HG02840 (cell line): ENCODE measurements around the gene TREML4.
"Not testable (repeated sequence)": the region's sequence is repeated elsewhere in the genome, so short reads cannot be mapped to it uniquely, and the experiment has no call there.

Experiments
- ATAC-seq: cut with Tn5 transposase; IDR thresholded peaks from one replicate; pipeline ENCODE4 v1.9.1; 2021; ENCODE audit warnings: mild to moderate bottlenecking, moderate library complexity, moderate number of reproducible peaks; ENCODE audit not compliant: unreplicated experiment, low FRiP score

TREML4 gene

DNA sequence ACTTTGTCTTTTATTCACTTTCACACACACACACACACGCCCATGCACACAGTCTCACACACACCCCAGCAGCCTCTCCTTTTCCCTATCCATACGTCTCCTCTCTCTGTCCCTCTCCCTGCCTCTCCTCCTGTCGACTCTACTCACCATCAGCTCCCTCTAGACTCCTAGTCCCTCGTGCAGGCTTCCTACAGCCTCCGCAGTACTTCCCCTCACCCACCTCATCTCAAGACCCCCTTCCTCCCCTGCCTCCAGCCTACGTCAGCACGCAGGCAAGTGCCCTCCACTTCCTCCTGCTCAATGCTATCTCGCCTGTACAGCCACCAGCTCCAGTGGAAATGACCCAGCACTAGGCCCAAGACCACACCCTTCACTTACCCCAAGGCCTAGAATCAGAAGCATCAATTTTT, 26.4 kb upstream of the TREML4 start:
- no peak for ATAC-seq

- ATAC-seq: no peak
Observed at GRCh38 chr6:41204156-41204555, 24.0 kb upstream of the TREML4 start.

GRCh38 chr6:41208439-41209106, 19.6 kb upstream of the TREML4 start:
- no peak for ATAC-seq

DNA sequence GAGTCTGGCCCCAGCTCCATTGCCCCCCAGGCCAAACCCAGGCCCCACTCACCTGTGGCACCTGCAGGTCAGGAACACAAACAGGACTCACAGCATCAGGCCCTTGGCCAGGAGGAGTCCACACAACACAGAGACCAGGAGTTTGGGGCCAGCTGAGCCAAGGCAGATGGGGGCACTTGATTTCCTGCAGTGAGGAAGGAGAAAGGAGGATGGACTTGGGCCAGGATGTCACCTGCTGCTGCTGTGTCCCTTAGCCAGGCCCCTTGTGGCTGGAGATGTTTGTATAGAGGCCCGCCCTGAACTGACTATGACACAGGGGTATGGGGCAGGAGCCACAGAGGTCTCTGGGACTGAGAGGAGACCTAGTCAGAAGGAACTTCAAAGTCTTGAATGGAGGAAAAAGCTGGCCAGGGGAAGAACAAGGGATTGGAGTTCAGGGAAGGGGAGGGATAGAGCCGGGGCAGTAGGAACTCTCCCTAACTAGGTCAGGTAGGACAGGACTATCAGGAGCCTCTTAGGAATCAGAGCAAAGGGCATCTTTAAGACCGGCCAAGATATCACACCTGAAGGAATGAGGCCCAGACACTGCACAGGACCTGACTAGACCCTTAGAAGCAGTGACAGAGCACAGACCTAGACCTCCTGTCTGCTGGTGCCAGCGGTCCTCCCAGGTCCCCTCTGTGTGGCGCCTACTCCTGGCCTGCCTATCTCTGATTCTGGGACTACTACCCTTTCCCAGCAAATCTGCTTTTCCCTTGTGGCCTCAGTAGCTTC, 18.4 kb upstream of the TREML4 start:
- no peak for ATAC-seq

- no peak for ATAC-seq
Observed at GRCh38 chr6:41214559-41215238, 13.4 kb upstream of the TREML4 start.

DNA sequence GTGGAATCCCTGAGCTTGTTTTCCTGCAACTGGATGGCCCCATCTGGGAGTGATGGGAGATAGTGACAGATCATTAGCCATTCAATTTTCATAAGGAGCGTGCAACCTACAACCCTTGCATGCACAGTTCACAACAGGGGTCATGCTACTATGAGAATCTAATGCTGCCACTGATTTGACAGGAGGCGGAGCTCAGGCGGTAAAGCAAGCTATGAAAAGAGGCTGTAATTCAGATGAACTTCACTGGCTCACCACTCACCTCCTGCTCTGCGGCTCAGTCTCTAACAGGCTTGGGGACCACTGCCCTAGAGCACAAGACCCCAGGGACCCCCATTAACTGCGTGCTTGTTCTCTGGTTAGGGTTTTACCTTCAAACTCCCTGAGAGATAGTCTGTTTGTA, 12.4 kb upstream of the TREML4 start:
- no peak for ATAC-seq

DNA sequence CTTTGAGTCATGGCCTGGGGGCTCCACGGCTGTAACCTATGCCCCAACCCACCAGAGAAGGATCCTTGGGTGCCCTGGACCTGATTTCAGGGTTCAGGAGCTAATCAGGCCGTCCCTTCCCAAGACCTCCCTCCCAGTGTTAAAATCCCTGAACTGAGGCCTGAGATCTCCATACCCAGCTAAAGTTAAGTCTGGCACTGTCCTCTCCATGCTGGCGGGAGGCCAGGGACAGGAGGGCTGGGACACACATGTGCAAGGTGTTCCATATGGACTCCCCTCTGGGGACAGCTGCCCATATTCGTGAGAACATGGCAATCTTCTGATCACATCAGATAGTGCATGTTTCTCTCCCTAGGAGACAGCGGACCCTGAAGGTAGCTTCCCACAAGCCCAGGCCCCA, 11.5 kb upstream of the TREML4 start:
- ATAC-seq: no peak

DNA sequence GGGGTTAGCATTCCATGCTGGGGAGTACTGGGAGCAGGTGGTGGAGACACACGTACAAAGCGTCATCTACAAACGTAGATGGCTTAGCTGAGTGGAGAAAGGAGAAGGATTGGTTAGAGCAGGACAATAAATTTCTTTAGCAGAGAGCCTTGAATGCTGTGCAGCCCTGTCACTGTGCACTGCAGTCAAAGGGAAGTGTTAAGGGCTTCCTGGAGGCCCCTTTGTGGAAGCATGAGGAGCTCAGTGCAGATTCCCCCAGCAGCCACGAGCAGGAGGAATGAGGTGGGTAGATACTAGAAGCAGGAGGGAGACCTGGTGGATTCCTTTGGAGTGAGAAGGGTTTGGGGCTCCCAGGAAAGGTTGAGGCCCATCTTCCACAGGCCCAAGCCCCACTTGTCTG, 6.1 kb upstream of the TREML4 start:
- no peak for ATAC-seq

DNA sequence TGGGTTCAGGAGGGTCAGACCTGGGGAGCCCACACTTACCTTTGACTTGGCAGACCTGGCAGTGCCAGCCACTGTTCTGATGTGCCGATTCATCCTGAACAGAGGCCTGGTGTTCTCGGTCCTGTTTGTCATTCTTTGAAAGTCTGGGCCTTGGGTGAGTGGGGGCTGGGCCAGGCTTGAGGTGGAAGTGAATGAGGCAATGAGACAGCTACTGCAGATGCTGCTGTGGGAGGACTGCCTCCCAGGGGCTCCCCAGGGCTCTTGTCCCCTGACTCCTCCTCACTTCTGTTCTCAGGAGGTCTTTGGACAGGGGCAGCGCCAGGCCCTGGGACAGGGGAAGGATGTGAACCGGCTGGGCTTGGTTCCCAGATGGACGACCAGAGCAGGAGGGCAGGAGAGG, 5.6 kb upstream of the TREML4 start:
- ATAC-seq: no peak

DNA sequence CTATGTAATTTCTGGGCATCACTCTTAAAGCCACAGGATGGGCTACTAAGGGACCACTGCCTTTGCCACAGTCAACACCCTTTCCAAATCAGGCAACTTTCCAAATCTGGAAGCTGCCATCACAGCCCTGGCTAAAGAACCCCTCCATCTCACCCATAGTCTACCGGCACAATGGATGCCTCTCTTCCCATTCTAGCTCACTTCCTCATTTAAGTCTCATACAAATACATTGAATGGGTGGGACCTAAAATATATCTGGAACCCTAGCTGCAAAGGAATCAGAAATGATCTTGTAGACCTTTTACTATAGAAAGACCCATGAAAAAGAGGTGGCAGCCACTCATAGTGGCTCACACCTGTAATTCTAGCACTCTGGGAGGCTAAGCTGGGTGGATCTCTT, 3.3 kb upstream of the TREML4 start:
- ATAC-seq: no peak

- no peak for ATAC-seq
Observed at GRCh38 chr6:41226752-41227151, 1.4 kb upstream of the TREML4 start.

- ATAC-seq: no peak
Observed at GRCh38 chr6:41228616-41229015, 467 bp downstream of the TREML4 start.

DNA sequence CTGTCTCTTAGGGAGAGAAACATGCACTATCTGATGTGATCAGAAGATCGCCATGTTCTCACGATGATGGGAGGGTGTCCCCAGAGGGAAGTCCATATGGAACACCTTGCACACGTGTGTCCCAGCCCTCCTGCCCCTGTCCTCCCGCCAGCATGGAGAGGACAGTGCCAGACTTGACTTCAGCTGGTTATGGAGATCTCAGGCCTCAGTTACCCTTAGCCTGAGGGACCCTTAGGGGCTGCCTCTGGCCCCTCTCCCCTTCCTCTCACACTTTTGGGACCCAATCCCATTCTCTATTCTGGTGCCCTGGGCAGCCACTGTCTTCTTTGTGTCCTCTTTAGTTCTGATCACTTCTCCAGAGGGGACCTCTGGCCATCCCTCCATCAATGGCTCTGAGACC, 1.6 kb downstream of the TREML4 start:
- no peak for ATAC-seq

DNA sequence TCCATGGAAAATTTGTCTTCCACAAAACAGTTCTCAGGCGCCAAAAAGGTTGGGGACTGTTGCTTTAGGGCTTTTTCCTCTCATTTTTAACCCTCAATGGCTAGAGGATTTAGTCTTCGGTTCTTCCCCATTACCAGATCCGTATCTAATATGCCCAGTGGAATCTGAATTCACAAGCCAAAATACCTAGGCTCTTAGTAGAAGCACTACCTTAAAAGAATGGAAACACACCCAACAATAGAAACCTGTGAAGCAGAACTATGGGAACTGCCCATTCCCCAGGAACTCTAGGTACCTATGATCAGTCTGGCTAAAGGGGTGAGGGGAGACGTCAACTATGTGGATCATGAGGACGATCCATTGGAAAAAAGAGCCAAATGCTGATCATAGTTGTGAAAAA, 3.1 kb downstream of the TREML4 start:
- no peak for ATAC-seq

- no peak for ATAC-seq
Observed at GRCh38 chr6:41232667-41233066, 4.5 kb downstream of the TREML4 start.

- ATAC-seq: no peak
Observed at GRCh38 chr6:41236276-41236675, 8.1 kb downstream of the TREML4 start.

DNA sequence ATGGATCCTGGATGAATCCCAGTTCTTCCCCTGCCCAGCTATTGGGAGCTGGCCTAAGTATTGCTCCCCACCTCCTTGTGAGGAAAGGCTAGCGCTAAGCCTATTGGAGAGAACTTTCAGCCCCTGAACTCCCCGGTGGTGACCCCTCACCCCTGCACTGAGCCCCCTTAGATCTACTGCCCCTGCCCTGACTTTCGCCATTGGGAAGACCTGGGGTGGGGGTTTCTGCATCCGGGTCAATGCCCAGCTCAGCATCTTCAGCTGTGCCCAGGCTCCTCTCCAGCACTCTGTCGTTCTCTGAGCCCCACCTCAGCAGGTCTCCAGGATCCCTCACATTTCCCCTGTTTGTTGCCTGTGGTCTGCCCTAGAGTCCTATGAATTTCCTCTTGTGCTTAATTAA, 9.0 kb downstream of the TREML4 start:
- ATAC-seq: no peak

- ATAC-seq: no peak
Observed at GRCh38 chr6:41239467-41240159, 11.5 kb downstream of the TREML4 start.

GRCh38 chr6:41246529-41246928, 18.4 kb downstream of the TREML4 start:
- not testable (repeated sequence) for ATAC-seq

DNA sequence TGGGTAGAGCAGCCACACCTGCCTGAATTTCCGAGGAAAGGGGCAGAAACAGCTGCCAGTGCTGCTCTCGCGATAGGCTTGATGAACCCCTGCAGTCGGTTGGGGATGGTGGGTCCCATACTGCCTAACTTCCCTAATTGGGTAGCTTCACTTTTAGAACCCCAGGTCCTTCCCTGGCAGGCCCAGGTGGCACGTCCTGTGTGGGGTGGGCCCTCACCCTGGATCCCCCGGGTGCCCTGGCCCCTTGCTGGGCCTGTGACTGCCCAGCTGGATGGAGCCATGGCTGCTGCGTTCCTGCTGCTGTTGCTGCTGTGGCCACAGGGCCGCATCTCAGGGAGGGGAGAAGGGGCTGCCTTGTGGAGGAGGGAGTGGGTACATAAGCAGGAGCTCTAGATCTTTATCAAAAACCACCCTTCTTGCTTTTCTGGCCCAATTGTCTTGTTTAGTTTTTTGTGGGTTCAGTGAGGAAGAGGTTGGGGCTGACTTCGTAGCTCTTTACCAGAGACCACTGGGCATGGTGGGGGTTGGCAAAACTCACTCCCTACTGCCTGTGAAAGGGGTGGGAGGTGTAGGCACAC, 19.2 kb downstream of the TREML4 start:
- no peak for ATAC-seq
